Limb (tissue), 2 donors: Measurements from ENCODE around the gene KCNT1.

Experiments used
- DNase-seq, 2 donors: peaks; one replicate each; pipeline ENCODE4 v3.0.0-alpha.2; 2016; ENCODE audit errors: extremely low spot score in 2 of 2

KCNT1 gene

GRCh38 chr9:135745189-135745588 lies 43.2 kb downstream of the KCNT1 start:
- DNase-seq = no peak

GRCh38 chr9:135745686-135746324 lies 43.8 kb downstream of the KCNT1 start:
- DNase-seq = no peak

- DNase-seq = no peak
Measured at GRCh38 chr9:135746565-135746964, 44.6 kb downstream of the KCNT1 start.

GRCh38 chr9:135747311-135747710 lies 45.3 kb downstream of the KCNT1 start:
- no peak for DNase-seq

- no peak for DNase-seq
Measured at GRCh38 chr9:135748676-135749075, 46.7 kb downstream of the KCNT1 start.

- DNase-seq = no peak
Measured at GRCh38 chr9:135749171-135750045, 47.4 kb downstream of the KCNT1 start.

- no peak for DNase-seq
Measured at GRCh38 chr9:135750786-135751185, 48.8 kb downstream of the KCNT1 start.

- no peak for DNase-seq
Measured at GRCh38 chr9:135751501-135751900, 49.5 kb downstream of the KCNT1 start.

- DNase-seq = no peak
Measured at GRCh38 chr9:135752281-135753204, 50.6 kb downstream of the KCNT1 start.

- DNase-seq = no peak
Measured at GRCh38 chr9:135753391-135754105, 51.6 kb downstream of the KCNT1 start.

GRCh38 chr9:135756576-135756975 lies 54.6 kb downstream of the KCNT1 start:
- DNase-seq = no peak

- peak; percentile 3 to 48 for DNase-seq
Measured at GRCh38 chr9:135757356-135757755, 55.4 kb downstream of the KCNT1 start.

- DNase-seq = no peak
Measured at GRCh38 chr9:135758056-135758455, 56.1 kb downstream of the KCNT1 start.

GRCh38 chr9:135758870-135759269 lies 56.9 kb downstream of the KCNT1 start:
- DNase-seq = no peak

- DNase-seq = no peak
Measured at GRCh38 chr9:135759676-135760300, 57.8 kb downstream of the KCNT1 start.

- DNase-seq = no peak
Measured at GRCh38 chr9:135760465-135760864, 58.5 kb downstream of the KCNT1 start.

- DNase-seq = no peak
Measured at GRCh38 chr9:135761150-135761844, 59.3 kb downstream of the KCNT1 start.

- no peak for DNase-seq
Measured at GRCh38 chr9:135761845-135762168, 59.8 kb downstream of the KCNT1 start.

- no peak for DNase-seq
Measured at GRCh38 chr9:135762921-135763320, 60.9 kb downstream of the KCNT1 start.
